HG03520 (cell line): ENCODE measurements around the gene ALDH3B2.
"Not testable (repeated sequence)": the region's sequence is repeated elsewhere in the genome, so short reads cannot be mapped to it uniquely, and the experiment has no call there.

ENCODE experiments used
- ATAC-seq: cut with Tn5 transposase; IDR thresholded peaks from one replicate; pipeline ENCODE4 v1.9.1; 2021; ENCODE audit warnings: mild to moderate bottlenecking, moderate library complexity; ENCODE audit not compliant: unreplicated experiment

Gene ALDH3B2

GRCh38 chr11:67685641-67686332 is 11.4 kb upstream of the ALDH3B2 start:
- ATAC-seq = not testable (repeated sequence)

- ATAC-seq = not testable (repeated sequence)
These were observed 8.0 kb upstream of the ALDH3B2 start for GRCh38 chr11:67682126-67683034.

- ATAC-seq = no peak
These were observed 6.5 kb upstream of the ALDH3B2 start for GRCh38 chr11:67680696-67681470.

- ATAC-seq = no peak
These were observed 780 bp upstream of the ALDH3B2 start for GRCh38 chr11:67675058-67675747.

GRCh38 chr11:67673902-67674301 is 521 bp downstream of the ALDH3B2 start:
- no peak for ATAC-seq

GRCh38 chr11:67673358-67673757 is 1.1 kb downstream of the ALDH3B2 start:
- ATAC-seq = no peak

- ATAC-seq = no peak
These were observed 3.3 kb downstream of the ALDH3B2 start for GRCh38 chr11:67671211-67671520.

- no peak for ATAC-seq
These were observed 3.9 kb downstream of the ALDH3B2 start for GRCh38 chr11:67670316-67671210.

GRCh38 chr11:67668192-67668551 is 6.3 kb downstream of the ALDH3B2 start:
- ATAC-seq = no peak

- ATAC-seq = no peak
These were observed 6.8 kb downstream of the ALDH3B2 start for GRCh38 chr11:67667490-67668191.

- ATAC-seq = no peak
These were observed 7.5 kb downstream of the ALDH3B2 start for GRCh38 chr11:67666676-67667489.

- ATAC-seq = no peak
These were observed 8.1 kb downstream of the ALDH3B2 start for GRCh38 chr11:67666303-67666645.

GRCh38 chr11:67665541-67666302 is 8.7 kb downstream of the ALDH3B2 start:
- no peak for ATAC-seq

GRCh38 chr11:67664696-67665540 is 9.5 kb downstream of the ALDH3B2 start:
- no peak for ATAC-seq

- no peak for ATAC-seq
These were observed 10.2 kb downstream of the ALDH3B2 start for GRCh38 chr11:67664213-67664585.

- no peak for ATAC-seq
These were observed 10.8 kb downstream of the ALDH3B2 start for GRCh38 chr11:67663532-67664212.
